Upper lobe of right lung (tissue), 1 donor: ENCODE results near the gene WDHD1. TPM values are rescaled to one million over a fixed set of nuclear protein-coding genes. Genes with fewer than 3 reads are reported as not detected.
"Not testable (repeated sequence)": the region's sequence is repeated elsewhere in the genome, so short reads cannot be mapped to it uniquely, and the experiment has no call there.

Experiments used
- ATAC-seq: fragments of 200-7000 bp; cut with Tn5 transposase; one replicate; pipeline ENCODE4 v1.9.1; 2020; ENCODE audit warnings: mild to moderate bottlenecking, moderate library complexity
- DNase-seq: peaks from one replicate; pipeline ENCODE4 v3.0.0-alpha.2; 2020
- H3K27ac ChIP-seq: fragments of 200-600 bp; one replicate; pipeline ENCODE4 v1.8.0; 2022
- H3K27me3 ChIP-seq: fragments of 200-600 bp; one replicate; pipeline ENCODE4 v1.8.0; 2022; ENCODE audit warnings: mild to moderate bottlenecking
- H3K36me3 ChIP-seq: fragments of 200-600 bp; one replicate; pipeline ENCODE4 v1.8.0; 2022
- H3K4me1 ChIP-seq: fragments of 200-600 bp; one replicate; pipeline ENCODE4 v1.8.0; 2022
- H3K4me3 ChIP-seq: fragments of 200-600 bp; one replicate; pipeline ENCODE4 v1.8.0; 2022; ENCODE audit warnings: mild to moderate bottlenecking
- H3K9me3 ChIP-seq: fragments of 200-600 bp; one replicate; pipeline ENCODE4 v1.8.0; 2022
- intact Hi-C: fragments of 100-400 bp; cut with DNase I; formaldehyde crosslinking; loops from one replicate; pipeline ENCODE4 v1.11.0; 2022
- total RNA-seq: library from RNA; stranded (reverse); fragmentation: NEBNext Ultra II Directional; extraction: Animal tissue kit (Norgen Biotek cat#: 25700); gene quantifications from one replicate; pipeline ENCODE4 v1.2.1, GENCODE V29; 2021
- TF ChIP-seq, protein P1 (sequence below): fragments of 200-600 bp; IDR thresholded peaks from one replicate; pipeline ENCODE4 v1.8.0; 2022; ENCODE audit warnings: antibody characterized with exemption
- donor health status: DM: no; HTN: yes; CAD: no; lungs with severe emphysema.

WDHD1 gene
- total RNA-seq, 1 donor from 2014 or later, result 3.5 TPM

DNA sequence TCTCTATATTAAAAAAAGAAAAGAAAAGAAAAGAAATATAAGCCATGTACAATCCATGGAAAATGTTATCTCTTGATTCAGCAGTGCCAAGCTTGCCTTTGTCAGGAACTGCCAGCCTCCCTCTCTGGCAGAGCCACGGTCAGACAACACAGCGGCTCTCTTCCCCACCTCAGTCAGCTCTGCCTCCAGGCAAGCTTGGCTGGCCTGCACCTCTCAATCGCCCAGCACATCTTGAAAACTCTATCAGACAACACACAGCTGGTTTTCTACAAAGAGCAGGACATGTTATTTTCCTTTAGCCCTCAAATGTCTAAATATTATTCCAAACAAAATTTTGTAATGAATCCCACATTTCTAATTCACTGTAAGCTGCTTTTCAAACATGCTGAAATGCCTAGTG is 104.3 kb downstream of the WDHD1 start:
- Histone ChIP-seq H3K27ac (no peak overlapping the region), H3K9me3 (no peaks in the 10 kb centered on the region), H3K36me3 (no peaks in the 10 kb centered on the region), H3K27me3 (no peaks in the 10 kb centered on the region), H3K4me1 (no peaks in the 10 kb centered on the region), H3K4me3 (no peak overlapping the region)
- ATAC-seq, result no peak
- TF ChIP-seq, protein P1, sequence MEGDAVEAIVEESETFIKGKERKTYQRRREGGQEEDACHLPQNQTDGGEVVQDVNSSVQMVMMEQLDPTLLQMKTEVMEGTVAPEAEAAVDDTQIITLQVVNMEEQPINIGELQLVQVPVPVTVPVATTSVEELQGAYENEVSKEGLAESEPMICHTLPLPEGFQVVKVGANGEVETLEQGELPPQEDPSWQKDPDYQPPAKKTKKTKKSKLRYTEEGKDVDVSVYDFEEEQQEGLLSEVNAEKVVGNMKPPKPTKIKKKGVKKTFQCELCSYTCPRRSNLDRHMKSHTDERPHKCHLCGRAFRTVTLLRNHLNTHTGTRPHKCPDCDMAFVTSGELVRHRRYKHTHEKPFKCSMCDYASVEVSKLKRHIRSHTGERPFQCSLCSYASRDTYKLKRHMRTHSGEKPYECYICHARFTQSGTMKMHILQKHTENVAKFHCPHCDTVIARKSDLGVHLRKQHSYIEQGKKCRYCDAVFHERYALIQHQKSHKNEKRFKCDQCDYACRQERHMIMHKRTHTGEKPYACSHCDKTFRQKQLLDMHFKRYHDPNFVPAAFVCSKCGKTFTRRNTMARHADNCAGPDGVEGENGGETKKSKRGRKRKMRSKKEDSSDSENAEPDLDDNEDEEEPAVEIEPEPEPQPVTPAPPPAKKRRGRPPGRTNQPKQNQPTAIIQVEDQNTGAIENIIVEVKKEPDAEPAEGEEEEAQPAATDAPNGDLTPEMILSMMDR, result no peak
- intact Hi-C loops, result no loop called here
- no peak for DNase-seq

DNA sequence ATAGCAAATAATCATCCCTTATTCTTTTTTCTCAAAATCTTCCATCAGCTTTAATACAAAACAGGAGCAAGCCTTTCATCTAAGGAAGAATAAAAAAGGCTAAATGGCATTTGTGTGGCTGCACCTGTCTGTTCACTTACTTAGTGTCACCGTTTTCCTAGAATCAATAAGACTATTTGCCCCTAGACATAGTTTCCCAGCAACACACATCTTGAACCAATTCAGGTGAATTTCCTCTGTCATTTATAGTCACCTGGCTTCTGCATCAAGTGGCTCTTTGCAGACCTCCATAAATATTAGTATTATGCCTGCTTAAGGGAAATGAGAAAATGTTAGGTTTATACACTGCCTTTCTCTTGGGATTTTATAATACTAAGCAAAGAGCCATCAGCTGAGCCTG is 106.8 kb downstream of the WDHD1 start:
- Histone ChIP-seq H3K9me3 (no peaks in the 10 kb centered on the region), H3K4me3 (no peak overlapping the region), H3K27me3 (no peaks in the 10 kb centered on the region), H3K36me3 (no peaks in the 10 kb centered on the region), H3K4me1 (no peaks in the 10 kb centered on the region), H3K27ac (no peak overlapping the region)
- intact Hi-C loops, result no loop called here
- no peak for DNase-seq
- ATAC-seq, result no peak
- TF ChIP-seq, protein P1, result no peak

DNA sequence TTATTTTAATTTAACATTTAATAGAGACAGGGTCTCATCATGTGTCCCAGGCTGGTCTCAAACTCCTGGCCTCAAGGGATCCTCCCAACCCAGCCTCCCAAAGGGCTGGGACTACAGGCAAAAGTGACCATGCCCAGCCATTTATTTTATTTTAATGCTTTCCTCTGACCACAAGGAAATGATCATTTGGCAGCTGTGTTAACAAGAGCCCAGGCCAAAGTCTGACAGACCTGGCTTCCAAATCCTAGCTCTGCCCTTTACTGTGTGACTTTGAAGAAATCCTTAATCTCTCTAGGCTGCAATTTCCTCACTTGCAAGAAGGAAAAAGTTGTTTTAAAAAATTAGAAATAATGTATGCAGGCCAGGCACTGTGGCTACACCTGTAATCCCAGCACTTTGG is 107.6 kb downstream of the WDHD1 start:
- ATAC-seq (no peak), DNase-seq (no peak)
- intact Hi-C loops, result no loop called here
- Histone ChIP-seq H3K9me3 (no peaks in the 10 kb centered on the region), H3K27me3 (no peaks in the 10 kb centered on the region), H3K36me3 (no peaks in the 10 kb centered on the region), H3K4me3 (no peak overlapping the region), H3K4me1 (no peaks in the 10 kb centered on the region), H3K27ac (no peak overlapping the region)
- TF ChIP-seq, protein P1, result no peak

DNA sequence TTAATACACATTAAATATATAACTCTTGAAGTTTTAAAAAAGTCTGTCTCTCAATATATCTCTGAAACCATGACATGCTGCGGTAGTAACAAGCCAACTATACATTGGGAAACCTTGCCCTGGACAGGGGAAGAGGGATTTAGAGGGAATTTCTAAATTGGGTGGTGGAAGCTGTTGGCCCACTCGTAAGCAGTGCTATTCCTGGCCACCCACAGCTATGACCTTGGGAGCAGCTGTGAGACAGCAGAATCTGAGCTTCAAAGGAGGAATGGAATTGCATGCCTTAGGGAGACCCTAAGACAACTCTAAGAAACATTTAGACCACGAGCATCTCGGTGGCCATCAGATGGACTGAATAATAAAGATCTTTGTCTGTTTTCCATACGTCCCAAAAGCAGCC is 108.5 kb downstream of the WDHD1 start:
- Histone ChIP-seq H3K4me1 (no peaks in the 10 kb centered on the region), H3K27ac (no peak overlapping the region), H3K36me3 (no peaks in the 10 kb centered on the region), H3K27me3 (no peaks in the 10 kb centered on the region), H3K9me3 (no peaks in the 10 kb centered on the region), H3K4me3 (no peak overlapping the region)
- no peak for DNase-seq
- intact Hi-C loops, result no loop called here
- TF ChIP-seq, protein P1, result no peak
- ATAC-seq, result no peak

DNA sequence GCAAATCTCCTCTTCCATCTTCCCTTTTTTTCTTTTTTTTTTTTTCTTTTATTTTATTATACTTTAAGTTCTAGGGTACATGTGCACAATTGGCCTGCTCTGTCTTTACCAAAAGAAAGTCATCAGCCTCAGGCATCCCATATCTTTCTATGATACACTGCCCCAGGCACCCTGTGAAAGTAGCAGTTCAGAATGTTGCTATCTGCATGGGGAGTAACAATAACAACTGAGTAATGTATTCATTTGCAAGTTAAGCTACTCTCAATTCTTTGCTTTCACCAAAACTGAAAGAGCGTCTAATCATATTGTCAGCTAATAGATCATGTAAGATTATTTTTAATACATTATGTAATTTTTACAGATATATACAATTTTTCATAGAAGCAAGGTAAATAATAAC is 110.8 kb downstream of the WDHD1 start:
- Histone ChIP-seq H3K27ac (no peak overlapping the region), H3K36me3 (no peaks in the 10 kb centered on the region), H3K27me3 (no peaks in the 10 kb centered on the region), H3K4me1 (no peaks in the 10 kb centered on the region), H3K9me3 (no peaks in the 10 kb centered on the region), H3K4me3 (no peak overlapping the region)
- DNase-seq (no peak), ATAC-seq (no peak)
- TF ChIP-seq, protein P1, result no peak
- intact Hi-C loops, result no loop called here

DNA sequence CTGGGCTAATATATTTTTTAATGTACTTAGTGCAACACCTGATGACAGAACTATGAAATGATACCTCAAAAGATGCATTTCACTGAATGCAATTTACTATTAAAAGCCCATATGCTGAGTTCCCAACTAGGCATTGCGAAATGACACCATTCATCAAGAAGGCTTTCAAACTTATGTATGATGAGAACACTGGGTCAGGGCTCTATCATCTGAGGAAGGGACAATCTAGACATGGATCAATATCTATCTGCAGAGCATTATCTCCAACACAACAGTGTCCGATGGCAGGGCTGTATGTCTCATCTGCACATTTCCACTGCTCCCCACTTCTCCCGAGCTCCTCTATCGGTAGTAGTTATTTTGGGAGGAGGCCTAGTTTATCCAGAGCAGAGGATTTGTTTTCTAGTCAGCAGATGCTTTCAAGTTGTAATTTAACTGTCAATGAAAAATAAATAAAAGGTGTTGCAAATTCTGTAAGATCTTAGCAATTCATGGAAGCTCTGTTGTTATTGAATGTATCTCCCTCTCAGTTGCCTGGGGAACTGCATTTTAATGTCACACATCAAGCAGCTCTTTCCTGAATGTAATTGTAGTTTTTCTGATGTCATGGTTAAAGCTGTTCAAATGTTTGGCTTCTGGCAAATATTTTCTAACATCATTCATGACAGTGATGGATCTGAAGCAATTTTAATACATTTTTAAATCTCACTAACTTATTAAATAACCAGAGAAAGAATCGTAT is 116.9 kb downstream of the WDHD1 start:
- H3K36me3 ChIP-seq, result no peaks in the 10 kb centered on the region
- TF ChIP-seq, protein P1, result no peak
- no peaks in the 10 kb centered on the region for H3K4me1 ChIP-seq
- no peak overlapping the region for H3K4me3 ChIP-seq
- intact Hi-C loops, result no loop called here
- DNase-seq, result no peak
- no peak overlapping the region for H3K27ac ChIP-seq
- no peaks in the 10 kb centered on the region for H3K9me3 ChIP-seq
- no peaks in the 10 kb centered on the region for H3K27me3 ChIP-seq
- ATAC-seq, result no peak

DNA sequence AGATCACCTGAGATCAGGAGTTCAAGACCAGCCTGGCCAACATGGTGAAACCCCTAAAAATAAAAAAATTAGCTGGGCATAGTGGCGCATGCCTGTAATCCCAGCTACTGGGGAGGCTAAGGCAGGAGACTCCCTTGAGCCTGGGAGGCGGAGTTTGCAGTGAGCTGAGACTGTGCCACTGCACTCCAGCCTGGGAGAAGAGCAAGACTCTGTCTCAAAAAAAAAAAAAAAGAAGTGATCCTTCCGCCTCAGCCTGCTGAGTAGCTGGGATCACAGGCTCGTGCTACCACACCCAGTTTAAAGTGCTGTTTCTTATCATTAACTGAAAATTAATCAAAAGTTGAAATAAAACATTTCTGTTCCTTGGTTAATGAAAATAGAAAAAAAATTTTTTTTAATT is 117.9 kb downstream of the WDHD1 start:
- H3K27me3 ChIP-seq, H3K4me3 ChIP-seq, intact Hi-C loops, H3K4me1 ChIP-seq, H3K36me3 ChIP-seq, H3K9me3 ChIP-seq, DNase-seq, H3K27ac ChIP-seq: not testable (repeated sequence)
- peak; percentile 30 for ATAC-seq
